ENCODE measurements around the gene HOTAIR.

HOTAIR gene

DNA sequence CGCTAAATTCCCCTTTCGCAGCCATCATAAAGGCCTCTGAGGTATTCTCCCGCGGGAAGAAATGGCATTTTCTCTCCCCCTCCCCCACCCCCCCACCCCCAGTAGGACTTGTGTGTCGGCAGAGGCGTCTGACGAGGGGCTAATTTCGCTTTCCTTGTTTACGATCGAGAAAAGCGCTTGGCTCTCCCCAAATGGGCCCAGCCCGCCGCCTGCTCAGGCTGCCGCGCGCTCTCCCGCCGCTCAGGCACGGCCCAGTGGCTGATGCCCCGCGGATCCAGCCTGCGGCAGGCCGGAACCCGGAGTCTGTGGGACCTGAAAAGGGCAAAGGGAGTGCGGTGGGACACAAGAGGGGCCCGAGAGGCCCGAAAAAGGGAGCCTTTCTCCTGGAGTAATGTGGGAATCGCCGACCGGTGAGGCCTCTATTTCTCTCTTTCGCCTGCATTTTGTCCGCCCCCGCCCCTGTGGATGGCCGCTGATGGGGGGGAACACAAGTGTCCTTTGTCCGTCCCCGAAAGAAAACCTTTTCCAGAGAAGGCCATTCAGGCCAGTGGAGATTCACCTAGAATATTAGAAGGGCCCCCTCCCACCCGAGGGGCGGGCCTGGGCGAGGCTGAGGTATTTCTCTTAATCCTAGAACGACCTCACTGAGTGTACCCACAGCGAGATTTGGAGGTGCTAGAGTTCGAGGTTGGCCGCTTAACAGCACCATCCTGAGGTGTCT lies 44.5 kb upstream of the HOTAIR start:
- H3K27me3 ChIP-seq (replicated peaks; ENCODE audit: insufficient read depth, low read length): peaks cover 83% of the 10 kb centered on the region
- TF ChIP-seq EZH2phosphoT487 (IDR thresholded peaks at IDR 0.05; ENCODE audit: low read length) (no peak), EZH2 (optimal IDR thresholded peaks at IDR 0.05; ENCODE audit: low read depth, low read length) (no peak)
- H2AFZ ChIP-seq (ENCODE audit: low read length): no peak overlapping the region
- no peak overlapping the region for H3K9ac ChIP-seq (ENCODE audit: low read length)
- H3K9me3 ChIP-seq (replicated peaks; ENCODE audit: insufficient read depth, low read length): no peaks in the 10 kb centered on the region
- H3K79me2 ChIP-seq (ENCODE audit: low read length): no peaks in the 10 kb centered on the region
- H3K4me3 ChIP-seq (ENCODE audit: low read length): no peak overlapping the region
- H4K20me1 ChIP-seq (ENCODE audit: insufficient read depth, low read length): no peaks in the 10 kb centered on the region
- no peaks in the 10 kb centered on the region for H3F3A ChIP-seq (ENCODE audit: insufficient read depth, low read length)
- no peak overlapping the region for H3K27ac ChIP-seq (ENCODE audit: low read length)
- no peaks in the 10 kb centered on the region for H3K9me2 ChIP-seq (replicated peaks; ENCODE audit: insufficient read depth, low read length)
- no peak for DNase-seq
- no peaks in the 10 kb centered on the region for H3K36me3 ChIP-seq (replicated peaks; ENCODE audit: insufficient read depth, low read length)
- H3K4me2 ChIP-seq (ENCODE audit: low read depth, low read length): no peak overlapping the region
- H3K4me1 ChIP-seq (ENCODE audit: low read length): no peaks in the 10 kb centered on the region

DNA sequence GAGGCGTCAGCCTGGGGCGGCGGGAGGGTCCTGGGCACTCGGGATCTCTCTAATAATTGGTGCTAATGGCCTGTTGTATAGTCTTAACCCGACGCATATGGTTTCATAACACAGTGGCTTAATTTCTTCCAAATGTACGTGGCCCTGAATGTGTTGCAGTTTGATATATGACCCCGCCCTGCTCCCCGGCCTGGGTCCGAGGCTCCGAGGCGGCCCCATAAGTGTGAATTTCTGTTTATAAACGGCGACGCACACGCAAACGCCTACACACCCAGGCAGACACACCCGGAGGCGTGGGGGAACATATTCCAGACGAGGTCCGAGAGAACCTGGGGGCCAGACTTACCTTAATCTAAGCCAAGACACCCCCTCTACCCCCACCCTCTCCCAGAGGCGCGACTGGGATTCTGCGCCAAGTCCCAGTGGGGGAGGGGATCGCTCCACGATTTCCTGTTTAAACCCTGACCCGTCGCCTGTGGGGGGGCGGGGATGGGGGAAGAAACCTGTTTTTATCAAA lies 43.8 kb upstream of the HOTAIR start:
- peak overlapping the region; percentile 85 for H2AFZ ChIP-seq (ENCODE audit: low read length)
- no peak overlapping the region for H3K27ac ChIP-seq (ENCODE audit: low read length)
- H3K9me3 ChIP-seq (replicated peaks; ENCODE audit: insufficient read depth, low read length): no peaks in the 10 kb centered on the region
- H3K9me2 ChIP-seq (replicated peaks; ENCODE audit: insufficient read depth, low read length): no peaks in the 10 kb centered on the region
- H3K4me3 ChIP-seq (ENCODE audit: low read length): peak overlapping the region; percentile 69; the same call in 1 of the 2 replicates
- H3F3A ChIP-seq (ENCODE audit: insufficient read depth, low read length): no peaks in the 10 kb centered on the region
- H3K9ac ChIP-seq (ENCODE audit: low read length): no peak overlapping the region
- no peaks in the 10 kb centered on the region for H3K36me3 ChIP-seq (replicated peaks; ENCODE audit: insufficient read depth, low read length)
- H3K4me1 ChIP-seq (ENCODE audit: low read length): no peaks in the 10 kb centered on the region
- H3K27me3 ChIP-seq (replicated peaks; ENCODE audit: insufficient read depth, low read length): peaks cover 83% of the 10 kb centered on the region
- H3K4me2 ChIP-seq (ENCODE audit: low read depth, low read length): peak overlapping the region; percentile 85; the same call in 1 of the 2 replicates
- H3K79me2 ChIP-seq (ENCODE audit: low read length): no peaks in the 10 kb centered on the region
- H4K20me1 ChIP-seq (ENCODE audit: insufficient read depth, low read length): no peaks in the 10 kb centered on the region
- TF ChIP-seq, protein P1, sequence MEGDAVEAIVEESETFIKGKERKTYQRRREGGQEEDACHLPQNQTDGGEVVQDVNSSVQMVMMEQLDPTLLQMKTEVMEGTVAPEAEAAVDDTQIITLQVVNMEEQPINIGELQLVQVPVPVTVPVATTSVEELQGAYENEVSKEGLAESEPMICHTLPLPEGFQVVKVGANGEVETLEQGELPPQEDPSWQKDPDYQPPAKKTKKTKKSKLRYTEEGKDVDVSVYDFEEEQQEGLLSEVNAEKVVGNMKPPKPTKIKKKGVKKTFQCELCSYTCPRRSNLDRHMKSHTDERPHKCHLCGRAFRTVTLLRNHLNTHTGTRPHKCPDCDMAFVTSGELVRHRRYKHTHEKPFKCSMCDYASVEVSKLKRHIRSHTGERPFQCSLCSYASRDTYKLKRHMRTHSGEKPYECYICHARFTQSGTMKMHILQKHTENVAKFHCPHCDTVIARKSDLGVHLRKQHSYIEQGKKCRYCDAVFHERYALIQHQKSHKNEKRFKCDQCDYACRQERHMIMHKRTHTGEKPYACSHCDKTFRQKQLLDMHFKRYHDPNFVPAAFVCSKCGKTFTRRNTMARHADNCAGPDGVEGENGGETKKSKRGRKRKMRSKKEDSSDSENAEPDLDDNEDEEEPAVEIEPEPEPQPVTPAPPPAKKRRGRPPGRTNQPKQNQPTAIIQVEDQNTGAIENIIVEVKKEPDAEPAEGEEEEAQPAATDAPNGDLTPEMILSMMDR (IDR thresholded peaks at IDR 0.05; ENCODE audit: low read length): no peak
- no peak for DNase-seq

DNA sequence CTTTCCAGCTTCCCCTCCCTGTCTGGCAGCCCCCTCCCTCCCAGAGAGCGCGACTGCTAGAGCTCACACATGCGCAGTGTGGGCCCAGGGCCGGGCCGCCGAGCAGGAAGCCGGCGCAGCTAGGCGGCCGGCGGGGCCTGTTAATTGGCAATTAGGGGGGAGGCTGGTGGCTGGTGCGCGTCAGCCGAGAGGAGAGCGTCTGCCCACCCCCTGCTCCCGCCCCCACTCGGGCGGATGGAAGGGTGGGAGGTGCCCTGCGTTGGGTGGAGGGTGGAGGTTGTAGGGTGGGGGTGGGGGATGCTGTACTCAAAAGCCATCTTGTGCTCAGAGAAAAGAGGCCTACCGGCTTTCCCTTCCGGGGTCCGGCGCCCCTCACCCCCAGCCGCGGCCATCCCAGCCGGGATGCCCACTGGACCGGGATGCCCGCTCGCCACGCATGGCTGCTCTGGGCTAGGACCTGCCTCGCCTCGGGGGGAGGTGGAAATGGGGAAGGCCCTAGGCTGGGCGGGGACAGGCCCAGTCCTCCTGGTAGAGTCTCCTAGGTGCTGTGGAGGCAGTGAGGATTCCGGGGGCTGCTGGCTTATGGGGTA lies 43.2 kb upstream of the HOTAIR start:
- Histone ChIP-seq H3K9ac (ENCODE audit: low read length) (no peak overlapping the region), H3K27ac (ENCODE audit: low read length) (no peak overlapping the region)

More for the DNA sequence above, 43.2 kb upstream of the HOTAIR start:
- peak overlapping the region; percentile 69 for H3K4me3 ChIP-seq (ENCODE audit: low read length)
- TF ChIP-seq, protein P1 (IDR thresholded peaks at IDR 0.05; ENCODE audit: low read length): no peak
- TF ChIP-seq EZH2phosphoT487 (IDR thresholded peaks at IDR 0.05; ENCODE audit: low read length) (no peak), EZH2 (optimal IDR thresholded peaks at IDR 0.05; ENCODE audit: low read depth, low read length) (no peak)
- no peaks in the 10 kb centered on the region for H3K79me2 ChIP-seq (ENCODE audit: low read length)
- DNase-seq: peak; percentile 56
- H3F3A ChIP-seq (ENCODE audit: insufficient read depth, low read length): no peaks in the 10 kb centered on the region
- no peaks in the 10 kb centered on the region for H4K20me1 ChIP-seq (ENCODE audit: insufficient read depth, low read length)
- H2AFZ ChIP-seq (ENCODE audit: low read length): peak overlapping the region; percentile 85
- no peaks in the 10 kb centered on the region for H3K4me1 ChIP-seq (ENCODE audit: low read length)
- peak overlapping the region; percentile 85 for H3K4me2 ChIP-seq (ENCODE audit: low read depth, low read length)
- H3K27me3 ChIP-seq (replicated peaks; ENCODE audit: insufficient read depth, low read length): peaks cover 83% of the 10 kb centered on the region
- no peaks in the 10 kb centered on the region for H3K9me3 ChIP-seq (replicated peaks; ENCODE audit: insufficient read depth, low read length)
- no peaks in the 10 kb centered on the region for H3K9me2 ChIP-seq (replicated peaks; ENCODE audit: insufficient read depth, low read length)
- no peaks in the 10 kb centered on the region for H3K36me3 ChIP-seq (replicated peaks; ENCODE audit: insufficient read depth, low read length)

Data from MM.1S (cell line).